CD1c-positive myeloid dendritic cell (primary cell): ENCODE results near the gene TMIGD2.
"Not testable (repeated sequence)": the region's sequence is repeated elsewhere in the genome, so short reads cannot be mapped to it uniquely, and the experiment has no call there.

Source experiments
- DNase-seq: peaks from one replicate; pipeline ENCODE4 v3.0.0-alpha.2; 2016; ENCODE audit errors: extremely low spot score

Gene TMIGD2, protein sequence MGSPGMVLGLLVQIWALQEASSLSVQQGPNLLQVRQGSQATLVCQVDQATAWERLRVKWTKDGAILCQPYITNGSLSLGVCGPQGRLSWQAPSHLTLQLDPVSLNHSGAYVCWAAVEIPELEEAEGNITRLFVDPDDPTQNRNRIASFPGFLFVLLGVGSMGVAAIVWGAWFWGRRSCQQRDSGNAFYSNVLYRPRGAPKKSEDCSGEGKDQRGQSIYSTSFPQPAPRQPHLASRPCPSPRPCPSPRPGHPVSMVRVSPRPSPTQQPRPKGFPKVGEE

DNA sequence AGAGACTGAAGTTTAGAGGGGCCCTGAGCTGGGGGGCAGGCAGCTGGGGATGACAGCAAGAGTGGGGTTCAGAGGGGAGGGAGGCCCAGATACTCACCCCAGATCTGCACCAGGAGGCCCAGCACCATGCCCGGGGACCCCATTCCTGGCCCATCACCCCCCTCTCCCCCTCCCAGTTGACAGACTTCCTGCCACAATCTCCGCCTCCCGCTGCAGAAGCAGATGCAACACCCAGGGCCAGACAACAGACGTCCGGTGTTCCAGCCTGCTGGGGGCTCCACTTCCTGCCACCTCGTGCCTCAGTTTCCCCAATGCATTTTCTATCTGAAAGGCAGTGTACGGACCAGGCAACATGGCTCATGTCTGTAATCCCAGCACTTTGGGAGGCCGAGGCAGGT, at the start of gene TMIGD2:
TMIGD2 (minus strand) TSS at position 147 of the 398 bp plus-strand sequence; CDS start at position 143, 4 bp downstream.
- DNase-seq: no peak

DNA sequence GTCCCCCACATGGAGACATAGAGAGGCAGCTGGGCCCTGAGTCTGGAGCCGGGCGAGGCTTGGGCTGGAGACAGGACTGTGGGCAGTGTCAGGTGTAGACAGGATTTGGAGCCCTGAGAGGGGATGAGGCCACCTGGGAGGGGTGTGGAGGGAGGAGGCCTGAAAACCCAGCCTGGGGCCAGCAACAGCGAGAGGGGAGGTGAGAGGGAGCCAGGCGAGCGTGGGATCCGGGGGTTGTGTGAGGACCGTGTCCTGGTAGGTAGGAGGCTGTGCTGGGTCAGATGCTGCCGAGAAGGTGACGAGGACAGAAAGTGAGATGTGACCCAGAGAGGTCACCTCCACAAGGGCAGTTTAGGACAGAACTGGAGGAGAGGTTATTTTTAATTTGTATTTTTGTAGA, 48.5 kb upstream of the TMIGD2 start:
- DNase-seq: no peak

DNA sequence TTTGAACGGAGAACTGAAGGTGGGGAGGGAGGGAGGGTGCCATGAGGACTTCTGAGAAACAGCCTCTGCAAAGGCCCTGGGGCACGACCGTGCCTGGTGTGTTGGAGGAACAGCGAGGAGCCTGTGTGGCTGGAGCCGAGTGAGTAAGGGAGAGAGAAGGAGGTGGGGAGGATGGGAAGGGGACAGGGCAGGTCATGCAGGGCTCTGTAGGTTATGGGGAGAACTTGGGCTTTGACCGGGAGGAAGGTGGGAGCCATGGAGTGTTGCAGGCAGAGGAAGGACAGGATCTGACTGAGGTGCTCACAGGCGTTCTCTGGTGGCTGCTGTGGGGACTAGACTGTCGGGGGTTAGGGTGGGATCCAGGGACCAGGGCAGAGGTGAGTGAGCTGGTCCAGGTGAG, 47.9 kb upstream of the TMIGD2 start:
- DNase-seq: no peak

DNA sequence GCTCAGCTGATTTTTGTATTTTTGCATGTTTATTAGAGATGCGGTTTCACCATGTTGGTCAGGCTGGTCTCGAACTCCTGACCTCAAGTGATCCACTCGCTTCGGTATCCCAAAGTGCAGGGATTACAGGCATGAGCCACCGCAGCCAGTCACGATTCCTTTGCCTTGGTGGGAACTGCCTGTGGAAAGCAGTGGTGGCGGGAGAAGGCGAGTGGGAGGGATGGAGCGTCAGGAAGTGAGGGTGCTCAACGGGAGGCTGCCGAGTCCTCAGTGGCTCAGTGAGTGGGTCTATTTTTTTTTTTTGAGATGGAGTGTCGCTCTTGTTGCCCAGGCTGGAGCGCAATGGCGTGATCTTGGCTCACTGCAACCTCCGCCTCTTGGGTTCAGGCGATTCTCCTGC, 47.0 kb upstream of the TMIGD2 start:
- not testable (repeated sequence) for DNase-seq

DNA sequence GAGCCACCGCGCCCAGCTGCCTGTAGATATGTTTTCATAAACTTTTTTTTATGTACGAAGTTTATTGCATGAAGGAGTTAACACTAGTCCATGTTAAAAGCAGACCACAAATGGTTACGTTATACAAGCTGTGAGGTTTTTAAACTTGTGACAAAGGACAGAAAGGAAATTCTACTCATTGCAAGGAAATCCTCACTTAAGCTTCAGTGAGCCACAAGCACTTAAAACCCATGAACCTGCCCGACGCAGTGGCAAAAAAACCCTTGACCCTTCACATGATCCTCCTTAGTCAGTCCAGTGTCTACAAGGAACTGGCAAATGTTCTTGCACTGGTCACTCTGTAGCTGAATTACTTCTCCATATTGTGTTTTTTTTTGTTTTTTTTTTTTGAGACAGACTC, 45.3 kb upstream of the TMIGD2 start:
- DNase-seq: peak; percentile 41

DNA sequence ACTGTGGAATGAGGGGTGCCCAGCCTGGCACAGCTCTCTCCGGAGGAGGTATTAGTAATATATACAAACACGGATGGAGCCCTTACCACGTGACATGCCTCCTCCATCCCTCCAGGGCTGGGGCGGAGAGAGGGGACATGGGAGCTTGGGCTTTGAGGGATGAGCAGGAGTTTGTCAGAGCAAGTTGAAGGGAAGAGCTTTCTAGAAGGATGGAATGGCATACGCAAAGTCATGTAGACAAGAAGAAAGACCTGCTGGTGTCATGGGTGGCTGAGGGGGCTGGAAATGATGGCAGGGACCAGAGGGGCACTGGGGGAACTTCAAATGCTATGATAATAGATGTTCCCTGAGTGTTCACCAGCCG, 43.8 kb upstream of the TMIGD2 start:
- DNase-seq: no peak

DNA sequence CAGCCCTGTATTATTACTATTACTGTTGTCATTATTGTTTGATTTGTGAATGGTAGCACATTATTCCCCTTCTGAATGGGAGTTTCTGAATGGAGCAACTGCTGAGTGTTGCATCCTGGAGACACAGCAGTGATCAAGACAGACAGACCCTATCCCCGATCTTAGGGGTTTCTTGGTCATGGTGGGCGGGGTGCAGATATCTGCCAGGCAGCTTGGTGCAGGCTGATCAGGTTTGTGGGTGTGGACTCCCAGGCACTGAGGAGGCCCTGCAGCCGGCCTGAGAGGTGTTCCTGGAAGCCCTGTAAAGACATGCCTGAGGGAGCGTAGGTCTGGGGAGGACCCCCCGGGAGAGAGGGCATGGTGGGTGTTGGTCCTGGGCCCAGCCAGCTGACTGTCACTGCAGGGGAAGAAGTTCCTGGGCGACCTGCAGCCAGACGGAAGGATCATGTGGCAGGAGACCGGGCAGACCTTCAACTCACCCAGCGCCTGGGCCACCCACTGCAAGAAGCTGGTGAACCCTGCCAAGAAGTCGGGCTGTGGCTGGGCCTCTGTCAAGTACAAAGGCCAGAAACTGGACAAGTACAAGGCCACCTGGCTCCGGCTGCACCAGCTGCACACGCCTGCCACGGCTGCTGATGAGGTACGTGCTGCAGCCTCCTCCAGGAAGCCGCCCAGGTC, 43.3 kb upstream of the TMIGD2 start:
- DNase-seq: no peak

DNA sequence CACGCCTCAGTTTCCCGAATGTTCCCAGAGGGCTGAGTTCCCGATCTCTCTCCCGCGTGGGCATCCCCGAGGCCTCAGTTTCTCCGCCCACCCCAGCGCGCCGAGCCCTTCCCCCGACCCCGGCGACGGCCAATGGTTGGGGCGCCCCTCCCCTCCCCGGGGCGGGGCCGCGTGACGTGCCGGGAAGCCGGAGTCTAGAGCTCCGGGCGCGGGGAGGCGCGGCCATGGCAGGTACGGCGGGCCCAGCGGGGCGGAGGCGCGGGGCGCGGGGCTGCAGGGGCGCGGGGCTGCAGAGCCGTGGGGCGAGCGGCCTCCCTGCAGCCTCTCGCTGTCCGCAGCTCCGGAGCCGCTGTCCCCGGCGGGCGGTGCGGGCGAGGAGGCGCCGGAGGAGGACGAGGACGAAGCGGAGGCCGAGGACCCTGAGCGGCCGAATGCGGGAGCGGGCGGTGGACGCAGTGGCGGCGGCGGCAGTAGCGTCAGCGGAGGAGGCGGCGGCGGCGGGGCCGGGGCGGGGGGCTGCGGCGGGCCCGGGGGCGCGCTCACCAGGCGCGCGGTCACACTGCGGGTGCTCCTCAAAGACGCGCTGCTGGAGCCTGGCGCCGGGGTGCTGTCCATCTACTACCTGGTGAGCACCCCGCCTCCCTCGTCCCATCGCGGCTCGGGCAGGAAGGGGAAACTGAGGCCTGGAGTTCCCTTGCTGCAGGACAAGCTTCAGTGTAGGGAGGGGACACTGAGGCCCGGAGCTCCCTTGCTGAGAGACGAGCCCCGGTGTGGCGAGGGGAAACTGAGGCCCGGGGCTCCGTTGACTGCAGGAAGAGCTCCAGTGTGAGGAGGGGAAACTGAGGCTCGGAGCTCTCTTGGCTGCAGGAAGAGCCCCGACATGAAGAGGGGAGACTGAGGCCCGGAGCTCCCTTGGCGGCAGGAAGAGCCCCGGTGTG, 41.5 kb upstream of the TMIGD2 start, which contains the start of gene MPND:
MPND (plus strand) TSS at position 193 of the 938 bp plus-strand sequence; CDS start at position 225, 32 bp downstream.
- peak; percentile 93 for DNase-seq

DNA sequence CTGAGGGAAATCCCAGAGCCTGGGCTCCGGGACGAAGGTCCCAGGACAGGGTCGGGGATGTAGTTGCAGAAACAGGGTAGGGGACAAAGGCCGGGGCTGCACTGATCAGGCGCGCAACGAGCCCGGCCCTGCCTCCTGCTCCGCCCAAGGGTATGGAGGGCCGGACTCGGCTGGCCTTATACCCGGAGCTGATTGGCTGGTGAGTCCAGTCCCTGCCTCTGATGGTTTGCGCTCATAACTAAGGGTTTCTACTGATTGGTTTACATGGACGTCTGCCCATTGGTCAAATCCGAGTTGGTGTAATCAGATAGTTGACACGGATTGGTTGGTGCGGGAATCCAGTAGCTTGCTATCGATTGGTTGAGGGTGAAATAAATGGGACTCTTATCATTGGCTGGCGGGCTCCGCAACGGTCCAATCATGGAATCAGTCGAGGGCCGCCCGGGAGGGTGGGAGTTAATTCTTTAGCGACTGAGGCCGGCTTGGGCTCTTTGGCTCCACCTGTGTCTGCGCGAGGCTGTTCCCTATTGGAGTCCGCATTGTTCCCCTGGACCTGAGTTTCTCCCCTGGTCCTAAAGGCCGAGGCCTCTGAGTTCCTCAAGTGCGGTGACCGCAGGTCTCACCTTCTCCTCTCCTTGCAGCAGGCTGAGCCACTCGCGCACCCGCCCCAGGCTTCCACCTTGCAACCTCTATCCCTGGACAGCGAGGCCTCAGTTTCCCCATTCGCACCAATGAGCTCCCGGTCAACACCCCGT, 40.6 kb upstream of the TMIGD2 start:
- DNase-seq: peak; percentile 99

DNA sequence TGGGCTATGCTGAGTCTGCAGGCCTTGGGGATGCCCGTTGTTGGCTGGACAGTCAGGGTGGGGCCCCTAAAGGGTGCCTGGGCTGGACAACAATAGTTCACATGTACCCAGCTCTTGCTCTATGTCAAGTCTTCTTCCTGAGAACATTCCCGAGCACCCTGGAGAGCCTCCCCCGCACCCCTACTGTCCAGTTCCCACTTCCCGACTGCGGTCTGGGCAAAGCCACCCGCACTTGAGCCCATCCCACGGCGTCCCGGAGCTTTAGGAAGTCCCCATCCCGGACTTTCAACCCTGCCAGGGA, 40.1 kb upstream of the TMIGD2 start:
- DNase-seq: no peak

DNA sequence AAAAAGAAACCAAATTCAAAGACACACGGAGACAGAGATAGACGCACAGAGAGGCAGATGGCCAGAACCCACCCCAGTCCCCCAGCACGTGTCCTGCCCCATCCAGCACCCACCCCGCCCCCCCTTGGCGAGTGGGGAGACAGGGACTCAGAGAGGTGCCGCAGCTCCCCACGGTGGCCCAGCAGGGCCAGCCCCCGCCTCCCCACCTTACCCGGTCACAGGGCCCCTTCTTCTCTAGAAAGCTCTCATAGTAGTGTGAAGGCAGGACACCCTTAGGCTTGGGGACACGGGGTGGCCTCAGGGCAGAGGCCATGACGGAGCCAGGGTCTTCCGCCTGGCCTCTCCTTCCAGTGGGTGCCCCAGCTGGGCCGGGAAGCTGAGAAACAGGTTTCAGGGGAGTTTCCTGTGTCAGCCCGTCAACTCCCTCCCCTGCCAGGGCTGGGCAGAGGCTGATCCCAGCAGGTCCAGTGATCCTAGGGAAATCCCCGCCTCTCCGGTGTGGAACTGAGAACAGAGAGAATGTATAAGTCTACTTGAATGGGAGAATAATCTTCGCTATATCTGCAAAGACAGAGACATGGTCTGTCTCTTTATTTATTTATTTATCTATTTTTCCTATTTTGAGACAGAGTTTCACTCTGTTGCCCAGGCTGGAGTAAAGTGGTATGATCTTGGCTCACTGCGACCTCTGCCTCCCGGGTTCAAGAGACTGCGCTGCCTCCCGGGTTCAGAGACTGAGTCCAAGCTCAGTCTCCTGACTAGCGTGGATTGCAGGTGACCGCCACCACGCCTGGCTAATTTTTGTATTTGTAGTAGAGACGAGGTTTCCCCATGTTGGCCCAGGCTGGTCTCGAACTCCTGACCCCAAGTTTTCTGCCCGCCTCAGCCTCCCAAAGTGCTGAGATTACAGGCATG, 36.5 kb upstream of the TMIGD2 start, which contains the start of gene STAP2:
STAP2 (minus strand) TSS at position 387 of the 915 bp plus-strand sequence; CDS start at position 313, 74 bp downstream.
- DNase-seq: no peak

DNA sequence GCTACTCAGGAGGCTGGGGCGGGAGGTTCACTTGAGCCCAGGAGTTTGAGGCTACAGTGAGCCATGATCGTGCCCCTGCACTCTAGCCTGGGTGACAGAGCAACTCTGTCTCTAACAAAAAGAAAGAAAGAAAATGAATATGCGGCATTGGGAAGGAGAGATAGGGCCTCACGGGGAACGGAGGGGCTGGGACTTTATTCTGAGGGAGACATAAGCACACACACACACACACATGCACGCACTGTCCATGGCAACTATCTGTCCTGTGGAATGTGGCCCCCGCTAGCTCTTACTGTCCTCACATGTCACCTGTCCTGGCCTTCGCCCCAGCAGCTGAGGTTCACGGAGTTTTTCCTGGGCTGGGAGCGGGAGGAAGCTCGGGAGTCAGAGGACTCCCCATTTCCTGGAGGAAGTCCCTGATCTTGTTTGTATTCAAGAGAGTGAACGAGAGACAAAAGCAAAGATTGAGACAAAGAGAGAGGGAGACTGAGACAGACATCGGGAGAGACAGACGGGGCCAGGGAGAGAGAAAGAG, 35.8 kb upstream of the TMIGD2 start:
- peak; percentile 12 for DNase-seq

DNA sequence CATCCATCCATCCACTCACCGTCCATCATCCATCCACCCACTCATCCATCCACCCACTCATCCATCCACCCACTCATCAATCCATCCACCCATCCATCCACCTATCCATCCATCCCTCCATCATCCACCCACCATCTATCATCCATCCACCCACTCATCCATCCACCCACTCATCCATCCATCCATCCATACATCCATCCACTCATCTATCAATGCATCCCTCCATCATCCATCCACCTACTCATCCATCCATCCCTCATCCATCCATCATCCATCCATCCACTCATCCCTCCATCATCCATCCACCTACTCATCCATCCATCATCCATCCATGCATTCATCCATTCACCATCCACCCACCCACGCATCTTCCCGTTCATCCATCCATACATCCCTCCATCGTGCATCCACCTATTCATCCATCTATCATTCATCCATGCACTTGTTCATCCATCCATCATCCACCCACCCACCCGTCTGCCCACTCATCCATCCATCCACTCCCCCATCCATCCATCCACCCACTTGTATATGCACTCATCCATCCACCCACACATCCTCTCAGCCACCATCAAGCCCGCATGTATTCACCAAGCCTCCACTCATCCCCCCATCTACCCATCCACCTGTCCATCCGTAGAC, 32.9 kb upstream of the TMIGD2 start:
- DNase-seq: no peak

DNA sequence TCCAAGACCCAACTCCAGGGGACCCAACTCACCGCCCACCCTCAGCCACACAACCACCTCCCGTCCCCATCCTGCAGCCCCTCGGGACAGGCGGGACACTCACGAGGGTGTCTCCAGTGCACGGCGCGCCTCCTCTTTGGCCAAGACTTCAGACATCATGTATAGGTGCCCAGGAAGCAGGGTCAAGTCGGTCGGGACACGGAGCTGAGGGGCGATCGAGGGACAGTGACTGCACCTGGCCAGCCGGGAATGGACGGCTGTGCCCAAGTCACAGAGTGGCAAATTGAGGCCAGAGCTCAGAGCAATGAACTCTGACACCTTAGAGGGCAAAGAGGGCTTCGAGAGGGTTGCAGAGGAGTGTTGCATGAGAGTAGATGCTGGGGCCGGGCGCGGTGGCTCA, 27.7 kb upstream of the TMIGD2 start:
- DNase-seq: no peak

DNA sequence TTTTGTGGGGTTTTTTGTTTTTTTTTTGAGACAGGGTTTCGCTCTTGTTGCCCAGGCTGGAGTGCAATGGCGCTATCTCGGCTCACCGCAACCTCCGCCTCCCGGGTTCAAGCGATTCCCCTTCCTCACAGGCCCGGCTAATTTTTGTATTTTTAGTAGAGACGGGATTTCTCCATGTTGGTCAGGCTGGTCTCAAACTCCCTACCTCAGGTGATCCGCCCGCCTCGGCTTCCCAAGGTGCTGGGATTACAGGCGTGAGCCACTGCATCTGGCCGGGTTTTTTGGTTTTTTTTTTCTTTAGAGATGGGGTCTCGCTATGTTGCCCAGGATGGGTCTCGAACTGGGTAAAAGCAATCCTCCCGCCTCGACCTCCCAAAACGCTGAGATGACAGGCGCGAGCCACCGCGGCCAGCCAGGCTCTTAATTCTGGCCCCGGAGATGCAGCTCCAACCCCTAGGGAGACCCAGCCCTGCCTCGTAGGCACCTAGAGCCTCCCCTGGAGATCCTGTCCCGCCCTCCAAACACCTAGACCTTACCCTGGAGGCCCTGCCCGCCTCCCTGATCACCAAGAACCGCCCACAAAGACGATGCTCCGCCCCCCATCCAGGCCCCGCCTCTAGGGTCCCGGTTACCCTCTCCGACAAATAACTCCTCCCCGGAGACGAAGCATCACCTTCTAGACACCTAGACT, 26.9 kb upstream of the TMIGD2 start:
- DNase-seq: not testable (repeated sequence)

DNA sequence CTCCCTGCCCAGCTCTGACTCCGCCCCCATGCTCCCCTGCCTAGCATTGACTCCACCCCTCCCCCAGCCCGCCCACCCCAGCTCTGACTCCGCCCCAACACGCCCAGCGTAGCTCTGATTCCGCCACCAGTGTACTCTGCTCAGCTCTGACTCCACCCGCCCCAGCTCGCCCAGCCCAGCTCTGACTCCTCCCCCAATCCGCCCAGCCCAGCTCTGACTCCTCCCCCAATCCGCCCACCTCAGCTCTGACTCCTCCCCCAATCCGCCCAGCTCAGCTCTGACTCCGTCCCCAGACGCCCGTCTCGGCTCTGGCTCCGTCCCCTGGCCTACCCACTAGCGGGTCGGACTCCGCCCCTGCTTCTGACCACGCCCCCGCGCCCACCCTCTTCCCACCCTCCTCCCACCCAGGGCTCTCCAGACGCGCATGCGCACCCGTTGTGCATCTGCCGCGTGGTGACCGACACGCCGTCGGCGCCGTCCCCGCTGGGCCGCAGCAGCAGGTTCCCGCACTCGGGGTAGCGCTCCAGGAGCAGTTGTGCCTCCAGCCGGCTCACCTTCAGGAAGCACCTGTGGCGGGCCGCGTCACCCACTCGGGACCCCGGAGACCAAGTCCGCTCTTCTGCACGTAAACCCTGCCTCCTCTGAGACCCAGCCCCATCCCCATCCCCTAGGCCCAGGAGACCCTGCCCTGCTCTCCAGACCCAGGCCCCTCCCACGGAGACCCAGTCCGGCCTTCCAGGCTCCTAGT, 26.2 kb upstream of the TMIGD2 start:
- DNase-seq: peak; percentile 91

DNA sequence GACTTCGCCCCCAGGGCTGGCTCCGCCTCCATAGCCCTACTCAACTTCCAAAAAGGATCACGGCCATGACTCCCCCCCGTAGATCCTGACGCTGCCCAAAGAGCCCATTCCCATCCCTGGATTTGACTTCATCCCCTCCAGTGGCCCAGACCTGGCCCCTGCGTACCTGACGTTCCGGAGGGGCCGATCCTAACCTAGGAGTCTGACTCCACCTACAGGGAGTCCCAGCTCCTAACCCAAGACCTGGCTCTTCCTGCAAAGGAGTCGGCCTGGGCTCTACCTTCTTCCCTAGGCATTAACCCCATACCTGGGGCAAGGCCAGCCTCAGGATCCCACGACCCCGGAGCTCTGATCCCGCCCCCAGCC, 25.7 kb upstream of the TMIGD2 start:
- DNase-seq: no peak

DNA sequence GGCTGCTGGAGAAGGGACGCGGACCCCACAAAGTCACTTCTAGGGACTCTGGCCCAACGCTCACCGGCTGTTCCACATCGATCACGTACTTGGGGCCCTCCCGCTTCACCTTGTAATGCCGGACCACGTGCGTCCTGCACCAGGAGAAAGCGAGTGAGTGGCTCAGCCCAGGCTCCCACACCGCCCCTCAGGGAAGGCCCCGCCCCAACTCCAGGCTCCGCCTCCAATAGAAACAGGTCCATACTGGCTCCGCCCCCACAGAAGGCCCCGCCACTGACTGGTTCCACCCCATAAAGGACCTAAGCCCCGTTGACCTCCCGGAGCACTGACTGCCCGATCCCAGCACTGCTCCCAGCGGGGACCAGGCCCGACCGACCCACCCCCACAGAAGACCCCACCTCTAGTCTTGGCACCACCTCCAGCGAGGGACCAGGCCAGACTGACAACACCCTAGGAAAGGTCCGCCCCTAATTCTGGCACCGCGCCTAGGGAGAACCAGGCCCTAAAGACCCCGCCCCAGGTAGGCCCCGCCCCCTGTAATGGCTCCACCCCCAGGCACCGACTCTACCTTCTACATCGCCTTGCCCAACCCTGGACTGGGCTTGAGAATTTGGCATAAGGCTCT, 25.2 kb upstream of the TMIGD2 start:
- peak; percentile 57 for DNase-seq
